Neutrophil (primary cell): ENCODE results near the gene BCDIN3D.

Experiments
- H3K27ac ChIP-seq: fragments of 200-600 bp; sonication (generic); 2 replicates; pipeline ENCODE4 v1.5.1; 2016; ENCODE audit warnings: mild to moderate bottlenecking, moderate library complexity
- H3K27me3 ChIP-seq: fragments of 200-600 bp; sonication (generic); 2 replicates; pipeline ENCODE4 v1.6.0; 2016; ENCODE audit warnings: mild to moderate bottlenecking
- H3K36me3 ChIP-seq: fragments of 200-600 bp; sonication (generic); 2 replicates; pipeline ENCODE4 v1.5.1; 2017
- H3K4me1 ChIP-seq, 2 experiments: fragments of 200-600 bp in 1 of 2; sonication (generic) in 1 of 2; 1 replicate in 1 of 2; 2 replicates in 1 of 2; pipeline versions ENCODE4 v1.5.1 to v1.6.1; 2013 to 2016; ENCODE audit warnings: low read depth in 1 of 2, low read length in 1 of 2, mild to moderate bottlenecking in 1 of 2, moderate library complexity in 1 of 2; ENCODE audit not compliant: control insufficient read depth in 1 of 2, insufficient read depth in 1 of 2
- H3K4me3 ChIP-seq, 2 experiments: fragments of 200-600 bp in 1 of 2; sonication (generic) in 1 of 2; 1 replicate in 1 of 2; 2 replicates in 1 of 2; pipeline ENCODE4 v1.5.1; 2013 to 2016; ENCODE audit warnings: low read depth in 1 of 2, low read length in 1 of 2, mild to moderate bottlenecking in 1 of 2, moderate library complexity in 1 of 2
- H3K9me3 ChIP-seq: fragments of 200-600 bp; sonication (generic); 2 replicates; pipeline ENCODE4 v1.5.1; 2016
- CTCF ChIP-seq: fragments of 200-600 bp; sonication (generic); IDR thresholded peaks from 2 replicates; pipeline ENCODE4 v1.5.1; 2016; ENCODE audit warnings: antibody characterized with exemption

BCDIN3D gene

GRCh38 chr12:49818241-49818895 lies 24.5 kb downstream of the BCDIN3D start:
- TF ChIP-seq CTCF: no peak
- no peaks in the 10 kb centered on the region for H3K9me3 ChIP-seq
- no peak overlapping the region for H3K4me3 ChIP-seq
- no peaks in the 10 kb centered on the region for H3K27me3 ChIP-seq
- peaks cover 15 to 17% of the 10 kb centered on the region in 2 experiments for H3K4me1 ChIP-seq
- no peak overlapping the region for H3K27ac ChIP-seq
- no peaks in the 10 kb centered on the region for H3K36me3 ChIP-seq

GRCh38 chr12:49813131-49813530 lies 29.8 kb downstream of the BCDIN3D start:
- no peaks in the 10 kb centered on the region for H3K27me3 ChIP-seq

GRCh38 chr12:49811961-49812401 lies 30.9 kb downstream of the BCDIN3D start:
- no peak for TF ChIP-seq CTCF
- H3K27ac ChIP-seq: no peak overlapping the region
- H3K9me3 ChIP-seq: no peaks in the 10 kb centered on the region
- H3K4me1 ChIP-seq: no peaks in the 10 kb centered on the region
- H3K36me3 ChIP-seq: no peaks in the 10 kb centered on the region
- H3K4me3 ChIP-seq: no peak overlapping the region
- no peaks in the 10 kb centered on the region for H3K27me3 ChIP-seq

More at GRCh38 chr12:49813131-49813530, 29.8 kb downstream of the BCDIN3D start:
- TF ChIP-seq CTCF: no peak
- Histone ChIP-seq H3K27ac (no peak overlapping the region), H3K4me3 (no peak overlapping the region), H3K4me1 (no peaks in the 10 kb centered on the region), H3K36me3 (no peaks in the 10 kb centered on the region), H3K9me3 (no peaks in the 10 kb centered on the region)

- Histone ChIP-seq H3K27ac (no peak overlapping the region), H3K4me1 (no peaks in the 10 kb centered on the region), H3K27me3 (no peaks in the 10 kb centered on the region), H3K9me3 (no peaks in the 10 kb centered on the region), H3K4me3 (no peak overlapping the region), H3K36me3 (no peaks in the 10 kb centered on the region)
- TF ChIP-seq CTCF: no peak
These were observed 31.8 kb downstream of the BCDIN3D start for GRCh38 chr12:49811136-49811535.

- Histone ChIP-seq H3K4me3 (no peak overlapping the region), H3K36me3 (peaks cover 3% of the 10 kb centered on the region), H3K9me3 (no peaks in the 10 kb centered on the region), H3K4me1 (no peaks in the 10 kb centered on the region), H3K27ac (no peak overlapping the region), H3K27me3 (no peaks in the 10 kb centered on the region)
- no peak for TF ChIP-seq CTCF
These were observed 33.0 kb downstream of the BCDIN3D start for GRCh38 chr12:49809906-49810389.
